Measurements from ENCODE around the gene MESP1. TPM values are rescaled to one million over a fixed set of nuclear protein-coding genes. Genes with fewer than 3 reads are reported as not detected.

Gene MESP1
- total and polyA plus RNA-seq, 2 of the 13 experiments (the other 11 are each of a cell fraction or from before 2014, with no cell fraction given): not detected

DNA sequence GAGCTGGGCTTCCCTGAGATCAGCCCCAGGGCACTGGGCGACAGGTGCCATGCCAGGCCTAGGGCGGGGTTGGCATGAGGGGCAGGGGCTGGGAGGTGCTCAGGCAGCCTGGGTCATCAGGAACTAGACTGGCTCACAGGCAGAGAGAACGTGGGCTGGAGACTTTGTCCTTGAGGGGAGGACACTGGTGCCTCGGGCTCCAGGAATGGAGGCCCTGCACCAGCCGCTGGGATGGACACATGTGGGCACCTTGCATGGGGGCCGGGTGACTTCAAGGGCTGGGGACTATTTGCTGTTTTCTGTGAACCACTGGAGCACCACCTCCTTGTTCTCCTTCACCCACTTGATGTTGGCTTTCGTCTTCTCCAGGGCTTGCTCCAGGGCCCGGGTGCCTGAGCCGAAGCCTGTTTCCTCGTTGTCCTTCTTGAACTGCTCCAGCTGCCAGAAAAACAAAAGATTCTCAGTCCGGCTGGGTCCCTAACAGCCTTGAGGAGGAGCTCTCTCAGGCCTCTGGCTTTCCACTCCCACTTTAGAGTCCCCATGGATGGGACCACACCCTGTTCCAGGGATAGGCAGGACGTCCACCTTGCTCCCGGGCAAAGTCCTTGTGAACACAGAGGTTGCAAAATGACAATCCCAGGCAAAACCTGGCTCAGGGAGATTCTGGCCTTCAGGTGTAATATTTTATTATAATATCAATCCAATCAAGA, 34.2 kb upstream of the MESP1 start (continued):
- TF ChIP-seq, protein P1, sequence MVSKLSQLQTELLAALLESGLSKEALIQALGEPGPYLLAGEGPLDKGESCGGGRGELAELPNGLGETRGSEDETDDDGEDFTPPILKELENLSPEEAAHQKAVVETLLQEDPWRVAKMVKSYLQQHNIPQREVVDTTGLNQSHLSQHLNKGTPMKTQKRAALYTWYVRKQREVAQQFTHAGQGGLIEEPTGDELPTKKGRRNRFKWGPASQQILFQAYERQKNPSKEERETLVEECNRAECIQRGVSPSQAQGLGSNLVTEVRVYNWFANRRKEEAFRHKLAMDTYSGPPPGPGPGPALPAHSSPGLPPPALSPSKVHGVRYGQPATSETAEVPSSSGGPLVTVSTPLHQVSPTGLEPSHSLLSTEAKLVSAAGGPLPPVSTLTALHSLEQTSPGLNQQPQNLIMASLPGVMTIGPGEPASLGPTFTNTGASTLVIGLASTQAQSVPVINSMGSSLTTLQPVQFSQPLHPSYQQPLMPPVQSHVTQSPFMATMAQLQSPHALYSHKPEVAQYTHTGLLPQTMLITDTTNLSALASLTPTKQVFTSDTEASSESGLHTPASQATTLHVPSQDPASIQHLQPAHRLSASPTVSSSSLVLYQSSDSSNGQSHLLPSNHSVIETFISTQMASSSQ (IDR thresholded peaks at IDR 0.05; ENCODE audit: low read depth): no peak
- TF ChIP-seq, protein P1 (CRISPR knock-in tag; IDR thresholded peaks at IDR 0.05; ENCODE audit: borderline replicate concordance): peak; percentile 20; the same call in 1 of the 2 replicates
- TF ChIP-seq ZBTB7B (CRISPR knock-in tag; IDR thresholded peaks at IDR 0.05) (no peak), RARA (CRISPR knock-in tag; IDR thresholded peaks at IDR 0.05) (0 out of 2 replicates have a peak, but pooled peaks have one; percentile 18), NR2F2 (IDR thresholded peaks at IDR 0.05; ENCODE audit: borderline replicate concordance, low read depth) (no peak), ZNF124 (CRISPR knock-in tag; IDR thresholded peaks at IDR 0.05) (0 out of 2 replicates have a peak, but pooled peaks have one; percentile 38), NFATC3 (CRISPR knock-in tag; IDR thresholded peaks at IDR 0.05) (no peak), GFI1 (CRISPR knock-in tag; IDR thresholded peaks at IDR 0.05; ENCODE audit: borderline replicate concordance) (no peak), ZNF782 (CRISPR knock-in tag; IDR thresholded peaks at IDR 0.05; ENCODE audit: borderline replicate concordance) (no peak), SP2 (CRISPR knock-in tag; IDR thresholded peaks at IDR 0.05) (no peak), SAP130 (CRISPR knock-in tag; IDR thresholded peaks at IDR 0.05; ENCODE audit: low read depth) (peak; percentile 29; the same call in 1 of the 2 replicates), DR1 (CRISPR knock-in tag; IDR thresholded peaks at IDR 0.05) (no peak), FOSL2 (CRISPR knock-in tag; IDR thresholded peaks at IDR 0.05) (0 out of 2 replicates have a peak, but pooled peaks have one; percentile 21), ZNF558 (CRISPR knock-in tag; IDR thresholded peaks at IDR 0.05; ENCODE audit: borderline replicate concordance) (no peak), REXO4 (CRISPR knock-in tag; IDR thresholded peaks at IDR 0.05; ENCODE audit: borderline replicate concordance) (no peak), KDM2A (CRISPR knock-in tag; IDR thresholded peaks at IDR 0.05; ENCODE audit: borderline replicate concordance, low read depth) (0 out of 2 replicates have a peak, but pooled peaks have one; percentile 13), ZFP82 (CRISPR knock-in tag; IDR thresholded peaks at IDR 0.05; ENCODE audit: borderline replicate concordance) (no peak), HOXA9 (CRISPR knock-in tag; IDR thresholded peaks at IDR 0.05; ENCODE audit: borderline replicate concordance) (no peak), TOE1 (CRISPR knock-in tag; IDR thresholded peaks at IDR 0.05) (no peak), KAT8 (CRISPR knock-in tag; IDR thresholded peaks at IDR 0.05) (peak; percentile 30; the same call in 1 of the 2 replicates), ZNF720 (CRISPR knock-in tag; IDR thresholded peaks at IDR 0.05) (no peak), MEIS1 (CRISPR knock-in tag; IDR thresholded peaks at IDR 0.05; ENCODE audit: borderline replicate concordance) (no peak)
- TF ChIP-seq, protein P2, sequence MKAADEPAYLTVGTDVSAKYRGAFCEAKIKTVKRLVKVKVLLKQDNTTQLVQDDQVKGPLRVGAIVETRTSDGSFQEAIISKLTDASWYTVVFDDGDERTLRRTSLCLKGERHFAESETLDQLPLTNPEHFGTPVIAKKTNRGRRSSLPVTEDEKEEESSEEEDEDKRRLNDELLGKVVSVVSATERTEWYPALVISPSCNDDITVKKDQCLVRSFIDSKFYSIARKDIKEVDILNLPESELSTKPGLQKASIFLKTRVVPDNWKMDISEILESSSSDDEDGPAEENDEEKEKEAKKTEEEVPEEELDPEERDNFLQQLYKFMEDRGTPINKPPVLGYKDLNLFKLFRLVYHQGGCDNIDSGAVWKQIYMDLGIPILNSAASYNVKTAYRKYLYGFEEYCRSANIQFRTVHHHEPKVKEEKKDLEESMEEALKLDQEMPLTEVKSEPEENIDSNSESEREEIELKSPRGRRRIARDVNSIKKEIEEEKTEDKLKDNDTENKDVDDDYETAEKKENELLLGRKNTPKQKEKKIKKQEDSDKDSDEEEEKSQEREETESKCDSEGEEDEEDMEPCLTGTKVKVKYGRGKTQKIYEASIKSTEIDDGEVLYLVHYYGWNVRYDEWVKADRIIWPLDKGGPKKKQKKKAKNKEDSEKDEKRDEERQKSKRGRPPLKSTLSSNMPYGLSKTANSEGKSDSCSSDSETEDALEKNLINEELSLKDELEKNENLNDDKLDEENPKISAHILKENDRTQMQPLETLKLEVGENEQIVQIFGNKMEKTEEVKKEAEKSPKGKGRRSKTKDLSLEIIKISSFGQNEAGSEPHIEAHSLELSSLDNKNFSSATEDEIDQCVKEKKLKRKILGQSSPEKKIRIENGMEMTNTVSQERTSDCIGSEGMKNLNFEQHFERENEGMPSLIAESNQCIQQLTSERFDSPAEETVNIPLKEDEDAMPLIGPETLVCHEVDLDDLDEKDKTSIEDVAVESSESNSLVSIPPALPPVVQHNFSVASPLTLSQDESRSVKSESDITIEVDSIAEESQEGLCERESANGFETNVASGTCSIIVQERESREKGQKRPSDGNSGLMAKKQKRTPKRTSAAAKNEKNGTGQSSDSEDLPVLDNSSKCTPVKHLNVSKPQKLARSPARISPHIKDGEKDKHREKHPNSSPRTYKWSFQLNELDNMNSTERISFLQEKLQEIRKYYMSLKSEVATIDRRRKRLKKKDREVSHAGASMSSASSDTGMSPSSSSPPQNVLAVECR (CRISPR knock-in tag; IDR thresholded peaks at IDR 0.05; ENCODE audit: borderline replicate concordance): no peak

Data from HepG2 (cell line).